ENCODE data around the gene POLE2. TPM values are rescaled to one million over a fixed set of nuclear protein-coding genes. Genes with fewer than 3 reads are reported as not detected.

The POLE2 gene
- total and polyA plus RNA-seq, 2 of the 13 experiments (the other 11 are each of a cell fraction or from before 2014, with no cell fraction given), result 16.6 to 37.0 TPM

GRCh38 chr14:49598485-49599300 lies 89.3 kb downstream of the POLE2 start, which contains the start of gene LRR1 (continued):
- TF ChIP-seq ZNF280D (CRISPR knock-in tag; IDR thresholded peaks at IDR 0.05), result peak; percentile 92; the same call in 1 of the 2 replicates
- peak; percentile 82; the same call in 1 of the 2 replicates for TF ChIP-seq ZNF552 (CRISPR knock-in tag; IDR thresholded peaks at IDR 0.05; ENCODE audit: borderline replicate concordance)
- peak; percentile 95 for TF ChIP-seq ZFP91 (CRISPR knock-in tag; IDR thresholded peaks at IDR 0.05; ENCODE audit: borderline replicate concordance)
- TF ChIP-seq ISX (CRISPR knock-in tag; conservative IDR thresholded peaks at IDR 0.05), result no peak
- 0 out of 2 replicates have a peak, but pooled peaks have one; percentile 30 for TF ChIP-seq TEF (CRISPR knock-in tag; IDR thresholded peaks at IDR 0.05)
- peak; percentile 69 for TF ChIP-seq POGK (CRISPR knock-in tag; conservative IDR thresholded peaks at IDR 0.05)
- no peak for TF ChIP-seq SMYD3 (CRISPR knock-in tag; IDR thresholded peaks at IDR 0.05)
- TF ChIP-seq ZNF883 (CRISPR knock-in tag; IDR thresholded peaks at IDR 0.05; ENCODE audit: not compliant biosample characterization), result peak; percentile 42
- no peak for TF ChIP-seq ZNF101 (CRISPR knock-in tag; IDR thresholded peaks at IDR 0.05; ENCODE audit: borderline replicate concordance, low read depth)
- no peak for TF ChIP-seq PAF1 (CRISPR knock-in tag; IDR thresholded peaks at IDR 0.05)
- TF ChIP-seq CEBPB (IDR thresholded peaks at IDR 0.05; ENCODE audit: borderline replicate concordance, low read depth, low read length), result no peak
- peak; percentile 62 for TF ChIP-seq XRCC5 (optimal IDR thresholded peaks at IDR 0.05; ENCODE audit: low read length)
- peak; percentile 97; the same call in 1 of the 2 replicates for TF ChIP-seq ZNF598 (CRISPR knock-in tag; IDR thresholded peaks at IDR 0.05; ENCODE audit: borderline replicate concordance)
- no peak for TF ChIP-seq SMARCE1 (IDR thresholded peaks at IDR 0.05; ENCODE audit: borderline replicate concordance)
- 0 out of 2 replicates have a peak, but pooled peaks have one; percentile 12 for TF ChIP-seq CTCF (CRISPR knock-in tag; IDR thresholded peaks at IDR 0.05)
- peak; percentile 56; the same call in 1 of the 2 replicates for TF ChIP-seq ZNF441 (CRISPR knock-in tag; IDR thresholded peaks at IDR 0.05; ENCODE audit: borderline replicate concordance)
- TF ChIP-seq ZNF256 (CRISPR knock-in tag; conservative IDR thresholded peaks at IDR 0.05), result peak; percentile 19; the same call in 1 of the 2 replicates
